ENCODE data around the gene RAB36.
A peak's percentile ranks its signal among the peaks of the same experiment; 100 is the strongest.
"Not testable (repeated sequence)": the region's sequence is repeated elsewhere in the genome, so short reads cannot be mapped to it uniquely, and the experiment has no call there.

RAB36 gene

GRCh38 chr22:23121000-23121421 lies 24.3 kb upstream of the RAB36 start:
- DNase-seq (ENCODE audit: low read depth): no peak

GRCh38 chr22:23121424-23121823 lies 23.9 kb upstream of the RAB36 start:
- DNase-seq (ENCODE audit: low read depth): no peak

GRCh38 chr22:23122216-23122957 lies 22.9 kb upstream of the RAB36 start:
- DNase-seq (ENCODE audit: low read depth): no peak

GRCh38 chr22:23122992-23123803 lies 22.1 kb upstream of the RAB36 start:
- no peak for DNase-seq (ENCODE audit: low read depth)

GRCh38 chr22:23123804-23124254 lies 21.4 kb upstream of the RAB36 start:
- DNase-seq (ENCODE audit: low read depth): no peak

GRCh38 chr22:23124611-23125511 lies 20.4 kb upstream of the RAB36 start:
- no peak for DNase-seq (ENCODE audit: low read depth)

- DNase-seq (ENCODE audit: low read depth): no peak
Observed at GRCh38 chr22:23125512-23126103, 19.7 kb upstream of the RAB36 start.

GRCh38 chr22:23126165-23127054 lies 18.9 kb upstream of the RAB36 start:
- no peak for DNase-seq (ENCODE audit: low read depth)

- no peak for DNase-seq (ENCODE audit: low read depth)
Observed at GRCh38 chr22:23127055-23127756, 18.1 kb upstream of the RAB36 start.

GRCh38 chr22:23127788-23128187 lies 17.5 kb upstream of the RAB36 start:
- DNase-seq (ENCODE audit: low read depth): no peak

GRCh38 chr22:23128269-23129108 lies 16.8 kb upstream of the RAB36 start:
- DNase-seq (ENCODE audit: low read depth): peak; percentile 36

GRCh38 chr22:23129149-23129548 lies 16.1 kb upstream of the RAB36 start:
- no peak for DNase-seq (ENCODE audit: low read depth)

GRCh38 chr22:23130697-23131096 lies 14.6 kb upstream of the RAB36 start:
- DNase-seq (ENCODE audit: low read depth): no peak

- no peak for DNase-seq (ENCODE audit: low read depth)
Observed at GRCh38 chr22:23131931-23132330, 13.3 kb upstream of the RAB36 start.

- no peak for DNase-seq (ENCODE audit: low read depth)
Observed at GRCh38 chr22:23132376-23133091, 12.7 kb upstream of the RAB36 start.

GRCh38 chr22:23133922-23134321 lies 11.4 kb upstream of the RAB36 start:
- no peak for DNase-seq (ENCODE audit: low read depth)

GRCh38 chr22:23136991-23137390 lies 8.3 kb upstream of the RAB36 start:
- DNase-seq (ENCODE audit: low read depth): not testable (repeated sequence)

GRCh38 chr22:23137468-23137867 lies 7.8 kb upstream of the RAB36 start:
- no peak for DNase-seq (ENCODE audit: low read depth)
